GM06990 (cell line): ENCODE results near the gene EXTL1.

Experiments used
- DNase-seq: peaks from one replicate; pipeline ENCODE4 v3.0.0-alpha.2; 2011; ENCODE audit not compliant: insufficient read length; ENCODE audit errors: extremely low read depth
- H3K27me3 ChIP-seq: replicated peaks from 2 replicates; pipeline ENCODE4 v1.6.0; 2011; ENCODE audit warnings: low read length; ENCODE audit not compliant: control insufficient read depth, insufficient read depth
- H3K36me3 ChIP-seq: 2 replicates; pipeline ENCODE4 v1.5.1; 2011; ENCODE audit warnings: low read length; ENCODE audit not compliant: control insufficient read depth, insufficient read depth
- H3K4me3 ChIP-seq: replicated peaks from 2 replicates; pipeline ENCODE4 v1.5.1; 2011; ENCODE audit warnings: low read depth, mild to moderate bottlenecking, control low read depth, low read length
- CTCF ChIP-seq: IDR thresholded peaks from 2 replicates; pipeline ENCODE4 v1.5.1; 2011; ENCODE audit warnings: low read length, control low read depth, mild to moderate bottlenecking, inconsistent platforms; ENCODE audit not compliant: insufficient read depth, poor library complexity, severe bottlenecking

Gene EXTL1

GRCh38 chr1:26034504-26035202 is 13.1 kb downstream of the EXTL1 start:
- Histone ChIP-seq H3K36me3 (no peaks in the 10 kb centered on the region), H3K27me3 (no peaks in the 10 kb centered on the region; the same call in none of the 2 replicates), H3K4me3 (peak overlapping the region; percentile 73)
- TF ChIP-seq CTCF: no peak
- DNase-seq: no peak

- peak; percentile 87 for DNase-seq
- TF ChIP-seq CTCF: peak; percentile 22
These were observed 13.8 kb downstream of the EXTL1 start for GRCh38 chr1:26035203-26035958.

GRCh38 chr1:26035959-26036755 is 14.6 kb downstream of the EXTL1 start:
- H3K36me3 ChIP-seq: no peaks in the 10 kb centered on the region
- peak overlapping the region; percentile 73 for H3K4me3 ChIP-seq
- H3K27me3 ChIP-seq: no peaks in the 10 kb centered on the region; the same call in none of the 2 replicates
- DNase-seq: peak; percentile 79
- peak; percentile 99 for TF ChIP-seq CTCF

More at GRCh38 chr1:26035203-26035958, 13.8 kb downstream of the EXTL1 start:
- no peaks in the 10 kb centered on the region; the same call in none of the 2 replicates for H3K27me3 ChIP-seq
- peak overlapping the region; percentile 73 for H3K4me3 ChIP-seq
- H3K36me3 ChIP-seq: no peaks in the 10 kb centered on the region

- no peak for DNase-seq
These were observed 15.2 kb downstream of the EXTL1 start for GRCh38 chr1:26036756-26037281.

More at GRCh38 chr1:26036756-26037281, 15.2 kb downstream of the EXTL1 start:
- Histone ChIP-seq H3K4me3 (no peak overlapping the region), H3K36me3 (no peaks in the 10 kb centered on the region), H3K27me3 (no peaks in the 10 kb centered on the region; the same call in none of the 2 replicates)
- TF ChIP-seq CTCF: no peak
